Measurements from ENCODE around the gene SPATA24.
"Not testable (repeated sequence)": the region's sequence is repeated elsewhere in the genome, so short reads cannot be mapped to it uniquely, and the experiment has no call there.

SPATA24 gene

DNA sequence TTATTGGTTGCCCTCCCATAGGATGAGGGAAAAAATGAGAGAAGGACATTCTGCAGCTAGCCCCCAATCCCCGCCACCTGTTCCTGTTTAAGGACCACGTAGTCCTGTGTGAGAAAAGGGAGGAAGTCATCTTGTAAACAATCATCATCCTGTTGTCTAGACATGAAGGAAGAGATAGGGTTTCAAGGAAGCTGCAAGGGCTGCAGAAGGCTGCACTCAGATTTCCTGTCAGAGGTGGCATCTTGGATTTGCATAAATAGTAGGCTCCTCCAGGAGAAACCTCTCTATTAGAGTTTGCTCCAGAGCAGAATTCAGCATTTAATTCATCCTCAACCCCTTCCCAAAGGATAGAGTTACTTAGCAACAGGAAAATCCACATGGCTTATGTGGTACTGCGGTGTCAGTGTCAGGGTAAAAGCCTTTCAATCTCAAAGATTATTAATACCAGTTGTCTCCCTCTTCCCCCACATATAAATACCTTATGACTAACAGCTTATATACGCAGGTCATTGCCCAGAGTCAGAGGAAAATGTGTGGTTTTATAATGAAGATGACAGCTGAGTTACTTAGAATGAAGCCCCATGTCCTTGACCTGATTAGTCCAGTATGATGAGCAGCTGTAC, 40.1 kb upstream of the SPATA24 start:
- TF ChIP-seq, protein P1, sequence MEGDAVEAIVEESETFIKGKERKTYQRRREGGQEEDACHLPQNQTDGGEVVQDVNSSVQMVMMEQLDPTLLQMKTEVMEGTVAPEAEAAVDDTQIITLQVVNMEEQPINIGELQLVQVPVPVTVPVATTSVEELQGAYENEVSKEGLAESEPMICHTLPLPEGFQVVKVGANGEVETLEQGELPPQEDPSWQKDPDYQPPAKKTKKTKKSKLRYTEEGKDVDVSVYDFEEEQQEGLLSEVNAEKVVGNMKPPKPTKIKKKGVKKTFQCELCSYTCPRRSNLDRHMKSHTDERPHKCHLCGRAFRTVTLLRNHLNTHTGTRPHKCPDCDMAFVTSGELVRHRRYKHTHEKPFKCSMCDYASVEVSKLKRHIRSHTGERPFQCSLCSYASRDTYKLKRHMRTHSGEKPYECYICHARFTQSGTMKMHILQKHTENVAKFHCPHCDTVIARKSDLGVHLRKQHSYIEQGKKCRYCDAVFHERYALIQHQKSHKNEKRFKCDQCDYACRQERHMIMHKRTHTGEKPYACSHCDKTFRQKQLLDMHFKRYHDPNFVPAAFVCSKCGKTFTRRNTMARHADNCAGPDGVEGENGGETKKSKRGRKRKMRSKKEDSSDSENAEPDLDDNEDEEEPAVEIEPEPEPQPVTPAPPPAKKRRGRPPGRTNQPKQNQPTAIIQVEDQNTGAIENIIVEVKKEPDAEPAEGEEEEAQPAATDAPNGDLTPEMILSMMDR (IDR thresholded peaks at IDR 0.05; ENCODE audit: low read depth, low read length), result no peak
- DNase-seq (ENCODE audit: low read depth in 2 of 2), result peak; percentile 51 to 68
- no peak overlapping the region for H3K4me3 ChIP-seq (replicated peaks in 1 of 2; ENCODE audit: low read depth in 2 of 2, low read length in 2 of 2)

DNA sequence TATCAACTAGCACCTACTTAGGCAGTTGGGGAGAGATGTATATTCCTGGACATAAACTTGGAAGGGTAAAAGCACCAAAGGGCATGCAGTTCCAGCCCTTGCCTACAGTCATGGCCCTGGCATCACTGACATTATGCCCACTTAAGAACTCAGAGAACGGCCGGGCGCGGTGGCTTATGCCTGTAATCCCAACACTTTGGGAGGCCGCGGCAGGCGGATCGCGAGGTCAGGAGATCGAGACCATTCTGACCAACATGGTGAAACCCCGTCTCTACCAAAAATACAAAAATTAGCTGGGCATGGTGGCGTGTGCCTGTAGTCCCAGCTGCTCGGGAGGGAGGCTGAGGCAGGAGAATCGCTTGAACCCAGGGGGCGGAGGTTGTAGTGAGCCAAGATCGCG, 36.5 kb upstream of the SPATA24 start:
- DNase-seq (ENCODE audit: low read depth in 2 of 2), result not testable (repeated sequence)

DNA sequence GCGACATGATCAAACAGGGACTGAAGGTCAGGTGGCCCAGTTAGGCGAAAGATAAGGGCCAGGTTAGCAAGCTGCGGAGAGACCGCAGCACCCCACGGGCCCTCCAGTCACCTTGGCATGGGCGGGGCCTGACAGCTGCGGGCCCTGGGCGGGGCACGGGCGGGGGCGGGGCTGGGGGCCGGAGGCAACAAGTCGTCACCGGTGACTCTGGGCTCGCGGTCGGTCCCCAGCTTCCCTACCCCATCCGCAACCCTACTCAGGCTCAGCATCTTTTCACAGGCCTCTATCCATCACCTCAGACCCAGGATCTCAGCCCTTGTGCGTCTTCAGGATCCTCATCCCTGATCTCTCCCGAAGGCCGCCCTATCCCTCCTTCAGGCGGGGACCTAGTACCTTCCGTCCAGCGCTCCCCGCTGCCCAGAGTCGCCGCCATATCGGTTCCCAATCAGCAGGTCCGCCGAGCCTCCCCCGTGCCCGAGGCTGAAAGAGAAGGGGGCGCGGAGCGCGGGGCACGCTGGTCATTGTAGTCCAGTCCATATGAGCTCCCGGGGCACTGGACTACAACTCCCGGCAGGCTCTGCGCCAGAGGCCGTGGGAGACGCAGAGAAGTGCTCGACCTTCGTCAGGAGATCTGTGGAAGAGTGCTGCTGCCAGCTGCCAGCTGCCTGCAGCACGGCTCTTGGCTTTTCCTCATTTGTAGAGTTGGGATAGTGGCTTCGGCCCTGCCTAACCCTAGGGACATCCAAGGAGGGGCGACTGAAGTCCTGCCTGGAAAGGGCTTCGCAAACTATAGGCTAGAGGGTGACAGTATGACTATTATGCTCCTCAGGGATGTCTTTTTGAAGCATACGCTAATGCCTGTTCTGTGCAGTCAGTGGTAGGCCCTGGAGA, 35.4 kb upstream of the SPATA24 start, which contains the start of gene DNAJC18:
Gene DNAJC18 (minus strand): TSS at position 513 of the 891 bp plus-strand sequence. CDS start 80 bp downstream, at position 433.
- peak; percentile 89 to 95 for DNase-seq (ENCODE audit: low read depth in 2 of 2)
- TF ChIP-seq, protein P1 (IDR thresholded peaks at IDR 0.05; ENCODE audit: low read depth, low read length), result no peak
- peak within 1 kb of the TSS; percentile 93 to 95 for H3K4me3 ChIP-seq (replicated peaks in 1 of 2; ENCODE audit: low read depth in 2 of 2, low read length in 2 of 2)

More for the DNA sequence above, 36.5 kb upstream of the SPATA24 start:
- not testable (repeated sequence) for H3K4me3 ChIP-seq (replicated peaks in 1 of 2; ENCODE audit: low read depth in 2 of 2, low read length in 2 of 2)

DNA sequence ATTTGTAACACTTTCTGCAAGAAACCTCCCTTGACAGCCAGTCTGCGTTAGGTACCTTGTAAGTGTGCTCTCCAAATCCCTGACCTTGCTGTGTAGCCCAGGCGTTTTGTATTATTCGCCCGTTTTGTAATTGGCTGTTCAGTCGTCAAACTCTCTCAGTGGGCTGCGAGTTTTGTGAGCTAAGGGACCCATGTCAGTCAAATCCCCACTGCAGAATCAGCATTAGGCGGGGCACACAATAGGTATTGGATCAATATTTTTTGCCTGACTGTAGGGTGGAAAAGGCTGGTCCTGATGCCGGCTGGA, 34.8 kb upstream of the SPATA24 start:
- H3K4me3 ChIP-seq (replicated peaks in 1 of 2; ENCODE audit: low read depth in 2 of 2, low read length in 2 of 2), result peak overlapping the region; percentile 93 to 95
- DNase-seq (ENCODE audit: low read depth in 2 of 2), result no peak
- TF ChIP-seq, protein P1 (IDR thresholded peaks at IDR 0.05; ENCODE audit: low read depth, low read length), result no peak

DNA sequence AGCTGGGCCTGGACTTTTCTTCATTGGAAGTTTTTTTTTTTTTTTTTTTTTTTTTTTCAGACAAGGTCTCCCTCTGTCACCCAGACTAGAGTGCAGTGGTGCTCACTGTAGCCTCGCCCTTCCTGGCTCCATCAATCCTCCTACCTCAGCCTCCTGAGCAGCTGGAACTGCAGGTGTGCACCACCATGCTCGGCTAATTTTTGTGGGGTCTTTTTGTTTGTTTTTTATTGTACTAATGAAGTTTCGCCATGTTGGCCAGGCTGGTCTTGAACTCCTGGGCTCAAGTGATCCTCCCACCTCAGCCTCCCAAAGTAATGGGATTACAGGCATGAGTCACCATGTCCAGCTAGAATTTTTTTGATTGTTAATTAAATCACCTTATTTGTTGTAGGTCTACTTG, 31.8 kb upstream of the SPATA24 start:
- DNase-seq (ENCODE audit: low read depth in 2 of 2), result no peak
- H3K4me3 ChIP-seq (replicated peaks in 1 of 2; ENCODE audit: low read depth in 2 of 2, low read length in 2 of 2), result no peak overlapping the region
- TF ChIP-seq, protein P1 (IDR thresholded peaks at IDR 0.05; ENCODE audit: low read depth, low read length), result no peak

DNA sequence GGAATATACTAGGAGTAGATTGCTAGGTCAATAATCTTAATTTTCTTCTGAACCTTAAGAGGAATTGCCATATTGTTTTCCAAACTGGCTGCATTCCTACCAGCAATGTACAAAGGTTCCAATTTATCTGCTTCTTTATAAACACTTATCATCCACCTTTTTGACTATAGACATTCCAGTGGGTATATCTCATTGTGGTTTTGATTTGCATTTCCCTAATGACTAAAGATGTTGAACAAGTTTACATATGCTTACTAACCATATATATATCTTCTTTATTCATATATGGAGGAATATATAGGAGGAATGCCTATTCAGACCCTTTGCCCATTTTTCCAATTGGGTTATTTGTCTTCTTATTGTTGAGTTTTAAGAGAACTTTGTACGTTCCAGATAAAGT, 27.8 kb upstream of the SPATA24 start:
- DNase-seq (ENCODE audit: low read depth in 2 of 2), result no peak
- H3K4me3 ChIP-seq (replicated peaks in 1 of 2; ENCODE audit: low read depth in 2 of 2, low read length in 2 of 2), result no peak overlapping the region
- TF ChIP-seq, protein P1 (IDR thresholded peaks at IDR 0.05; ENCODE audit: low read depth, low read length), result no peak

DNA sequence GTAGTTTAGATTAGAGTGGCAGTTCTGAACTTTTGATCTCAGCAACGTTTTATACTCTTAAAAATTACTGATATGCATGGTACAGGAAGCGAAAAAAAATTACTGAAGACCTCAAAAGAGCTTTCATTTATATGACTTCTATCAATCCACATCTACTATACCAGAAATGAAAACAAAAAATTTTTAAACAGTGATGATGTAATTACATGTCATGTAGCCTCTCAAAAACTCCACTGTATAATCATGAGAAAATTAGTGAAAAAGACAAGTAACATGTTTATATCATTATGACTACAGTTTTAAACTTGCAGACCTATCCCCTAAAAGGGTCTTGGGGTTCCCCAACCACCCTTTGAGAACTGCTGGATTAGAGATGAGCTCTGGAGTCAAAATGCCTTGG, 26.1 kb upstream of the SPATA24 start:
- DNase-seq (ENCODE audit: low read depth in 2 of 2), result no peak
- TF ChIP-seq, protein P1 (IDR thresholded peaks at IDR 0.05; ENCODE audit: low read depth, low read length), result no peak
- H3K4me3 ChIP-seq (replicated peaks in 1 of 2; ENCODE audit: low read depth in 2 of 2, low read length in 2 of 2), result no peak overlapping the region

Data from cardiac fibroblast (primary cell).